RPMI7951 (cell line): ENCODE results near the gene CYP51A1. TPM values are rescaled to one million over a fixed set of nuclear protein-coding genes. Genes with fewer than 3 reads are reported as not detected.
"Not testable (repeated sequence)": the region's sequence is repeated elsewhere in the genome, so short reads cannot be mapped to it uniquely, and the experiment has no call there.

Source experiments
- DNase-seq: peaks from one replicate; pipeline ENCODE4 v3.0.0-alpha.2; 2012; ENCODE audit warnings: low read depth
- total RNA-seq: library from RNA; depleted of rRNA; stranded (reverse); fragments of >200 nt; shearing (Covaris generic); gene quantifications from 2 replicates; pipeline ENCODE4 v1.2.3, GENCODE V29; 2014; rRNA removed

Gene CYP51A1
- 66.8 and 78.3 TPM in 2 replicates for total RNA-seq

DNA sequence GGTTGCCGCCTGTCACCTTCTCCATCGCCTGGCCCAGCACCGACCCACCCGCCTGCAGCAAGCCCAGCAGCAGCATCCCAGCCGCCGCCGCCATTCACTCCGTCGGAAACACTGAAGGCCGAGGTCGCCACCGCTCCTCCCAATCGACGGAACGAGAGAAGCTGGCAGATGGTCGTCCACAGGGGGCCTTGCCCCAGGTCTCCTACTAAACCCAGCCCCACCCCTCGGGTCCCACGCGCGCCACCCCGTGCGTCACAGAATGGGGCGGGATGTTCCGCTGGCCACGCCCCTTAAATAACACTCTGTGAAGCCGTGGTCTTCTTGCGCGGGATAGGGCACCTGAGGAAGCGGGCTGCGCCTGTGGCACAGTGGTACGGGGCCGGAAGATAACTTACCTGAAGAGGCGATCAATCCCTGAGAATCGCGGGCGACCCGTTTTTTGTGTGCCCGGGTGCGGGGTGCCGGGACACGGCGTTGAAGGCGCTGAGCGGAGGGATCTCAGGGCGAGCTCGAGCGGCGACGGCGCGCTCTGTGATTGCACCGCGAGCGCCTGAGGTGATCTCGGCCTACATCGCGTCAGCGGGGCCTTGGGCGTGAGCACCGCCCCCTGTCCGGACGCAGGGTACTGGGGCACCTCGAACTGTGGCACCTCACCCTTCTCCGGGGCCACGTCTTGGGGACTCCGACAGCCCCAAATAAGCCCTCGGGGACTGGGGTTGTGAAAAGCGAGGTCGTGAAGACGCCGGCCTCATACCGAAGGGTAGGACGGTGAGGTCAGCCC is at the start of gene CYP51A1:
CYP51A1 (minus strand) TSS at position 207 of the 781 bp plus-strand sequence; CDS start at position 94, 113 bp downstream.
- peak; percentile 92 for DNase-seq

DNA sequence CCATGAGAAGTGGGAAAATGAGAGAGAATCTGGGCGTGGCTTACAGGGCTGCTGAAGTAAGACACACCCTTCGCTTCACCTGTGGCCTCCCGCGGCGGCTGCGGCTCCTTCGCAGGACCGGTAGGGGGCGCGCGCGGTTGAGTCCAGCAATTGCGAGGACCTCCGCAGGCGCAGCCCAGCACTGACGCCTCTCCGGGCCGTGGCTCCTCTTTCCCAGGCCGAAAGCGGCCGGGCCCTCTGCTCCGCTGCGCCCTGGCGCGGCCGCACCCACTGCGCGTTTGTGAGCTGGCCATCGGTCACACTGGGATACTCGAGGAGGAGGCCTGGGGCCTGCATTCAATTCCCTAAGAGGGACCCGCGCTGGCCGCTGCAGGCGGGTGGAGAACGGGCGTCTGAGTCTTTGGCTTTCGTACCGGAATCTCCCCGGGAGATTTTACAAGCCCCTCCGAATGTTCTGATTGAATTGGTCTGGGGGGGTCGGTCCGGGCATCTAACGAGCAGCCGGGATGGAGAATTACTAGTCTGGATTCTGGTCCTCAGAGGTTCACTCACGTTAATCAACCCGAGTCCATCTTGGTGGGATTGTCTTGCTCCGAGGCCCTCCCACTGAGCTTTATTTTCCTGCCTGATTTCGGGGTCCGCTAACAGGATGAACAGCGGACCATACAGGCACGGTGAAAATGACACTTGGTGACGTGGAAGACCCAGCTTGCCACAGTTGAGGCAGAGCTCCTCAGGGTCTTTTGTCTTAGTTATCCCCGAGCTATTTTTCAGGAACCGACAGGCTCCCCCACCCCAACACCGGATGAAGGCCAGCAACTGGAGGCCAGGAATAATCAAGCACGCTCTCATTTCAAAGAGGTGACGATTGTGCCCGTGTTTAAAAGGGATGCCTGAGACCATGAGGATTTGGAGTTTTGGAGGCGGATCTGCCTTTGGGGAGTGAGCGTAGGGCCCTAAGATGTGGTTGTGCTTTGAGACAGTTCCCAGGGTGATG is 44.9 kb upstream of the CYP51A1 start, which contains the start of gene LRRD1:
LRRD1 (minus strand) TSS at position 215 of the 997 bp plus-strand sequence. CDS start 13,940 bp downstream, outside the sequence.
- DNase-seq = peak; percentile 82

DNA sequence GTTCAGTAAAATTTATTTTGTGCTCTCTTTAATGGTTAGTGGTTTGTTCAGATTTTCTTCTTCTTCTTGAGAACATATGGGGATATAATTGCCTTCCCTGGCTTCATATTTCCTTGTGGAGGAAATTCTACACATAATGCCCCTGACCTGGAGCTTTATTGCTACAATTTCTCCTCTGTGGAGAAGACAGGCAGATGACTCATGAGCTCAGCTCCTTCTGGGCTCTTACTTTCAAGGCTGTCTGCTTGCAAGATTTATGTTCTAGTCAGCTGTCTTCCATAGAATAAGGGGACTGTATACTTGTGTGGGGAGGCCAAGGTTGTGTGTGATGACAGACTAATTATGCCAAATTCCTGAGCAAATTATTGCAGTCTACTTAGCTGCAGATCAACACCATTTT is 43.1 kb upstream of the CYP51A1 start:
- peak; percentile 53 for DNase-seq

DNA sequence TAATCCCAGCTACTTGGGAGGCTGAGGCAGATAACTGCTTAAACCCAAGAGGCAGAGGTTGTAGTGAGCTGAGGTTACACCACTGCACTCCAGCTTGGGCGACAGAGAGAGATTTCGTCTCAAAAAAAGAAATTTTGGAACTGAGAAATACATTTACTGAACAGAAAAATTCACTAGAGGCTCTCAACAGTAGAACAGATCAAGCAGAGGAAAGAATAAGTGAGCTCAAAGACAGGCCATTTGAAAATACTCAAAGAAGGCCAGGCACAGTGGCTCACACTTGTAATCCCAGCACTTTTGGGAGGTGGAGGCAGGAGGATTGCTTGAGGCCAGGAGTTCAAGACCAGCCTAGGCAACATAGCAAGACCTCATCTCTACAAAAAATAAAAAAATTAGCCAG is 35.3 kb upstream of the CYP51A1 start:
- DNase-seq = not testable (repeated sequence)

DNA sequence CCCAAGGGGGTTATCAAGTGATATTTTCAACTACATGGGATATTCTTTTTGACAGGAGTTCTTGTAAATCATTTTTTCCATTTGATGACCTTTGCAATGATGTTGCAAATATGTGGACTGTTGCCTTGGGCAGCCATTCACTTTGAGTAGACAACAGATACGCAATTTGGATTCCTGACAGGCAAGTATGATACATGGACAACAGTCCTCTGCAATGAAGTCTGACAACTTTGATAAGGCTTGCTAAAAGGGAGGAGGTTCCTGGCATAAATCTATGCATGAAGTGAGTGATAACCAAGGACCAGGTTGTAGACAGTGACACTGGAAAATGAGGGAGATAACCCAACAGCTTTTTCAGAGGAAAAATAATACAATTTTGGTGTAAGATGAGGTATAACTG is 27.0 kb upstream of the CYP51A1 start:
- DNase-seq = no peak

DNA sequence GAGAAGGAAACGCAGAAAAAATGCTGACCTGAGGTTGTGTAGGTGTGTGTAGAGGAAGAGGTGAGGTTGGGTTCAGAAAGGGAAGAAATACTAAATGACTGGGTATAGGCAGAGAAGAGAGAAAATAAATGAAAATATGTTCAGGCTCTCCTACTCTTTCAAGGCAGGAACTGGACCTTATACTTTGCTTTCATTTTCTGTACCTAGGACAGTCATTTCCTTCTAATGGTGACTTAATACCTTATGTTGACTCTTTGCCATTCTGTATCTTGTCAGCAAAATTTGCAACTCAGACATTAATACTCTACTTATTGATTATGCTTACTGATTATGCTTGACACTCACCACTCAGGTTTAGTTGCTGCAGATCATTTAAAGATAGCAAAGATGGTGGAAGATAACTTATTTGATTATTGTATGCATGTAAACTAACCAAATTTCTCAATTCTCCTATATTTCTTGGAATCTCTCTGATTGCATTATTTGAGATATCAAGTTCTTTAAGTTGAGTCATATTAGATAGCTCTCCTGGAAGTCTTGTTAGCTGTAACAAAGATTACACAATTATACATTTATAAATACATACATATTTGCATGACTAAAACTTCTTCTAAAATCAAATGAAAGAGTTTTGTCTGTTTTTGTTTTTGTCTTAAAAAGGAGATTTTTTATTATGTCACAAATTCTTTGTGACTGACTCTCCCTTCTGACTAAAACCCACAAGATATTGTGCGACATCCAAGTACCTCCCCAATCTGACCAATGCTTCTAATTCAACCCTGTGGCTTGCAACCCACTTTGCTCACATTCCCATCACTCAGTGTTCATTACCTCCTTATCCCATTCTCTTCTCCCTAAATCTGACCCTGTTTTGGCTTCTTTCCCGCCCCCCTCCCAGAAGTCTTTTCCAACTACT is 24.6 kb upstream of the CYP51A1 start:
- DNase-seq = peak; percentile 77

DNA sequence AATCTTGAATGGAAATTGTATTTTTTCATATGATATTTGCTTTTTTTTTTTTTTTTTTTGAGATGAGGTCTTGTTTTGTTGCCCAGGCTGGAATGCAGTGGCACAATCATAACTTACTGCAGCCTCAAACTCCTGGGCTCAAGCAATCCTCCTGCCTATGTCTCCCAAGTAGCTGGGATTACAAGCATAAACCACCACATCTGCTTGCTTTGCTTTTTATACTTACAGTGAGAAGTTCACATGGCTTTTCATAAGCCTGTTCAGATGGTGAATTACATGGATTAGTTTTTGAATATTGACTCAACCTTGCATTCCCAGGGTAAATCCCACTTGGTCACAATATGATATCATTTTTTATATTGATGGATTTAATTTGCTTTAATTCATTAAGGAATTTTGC is 22.7 kb upstream of the CYP51A1 start:
- DNase-seq = no peak

DNA sequence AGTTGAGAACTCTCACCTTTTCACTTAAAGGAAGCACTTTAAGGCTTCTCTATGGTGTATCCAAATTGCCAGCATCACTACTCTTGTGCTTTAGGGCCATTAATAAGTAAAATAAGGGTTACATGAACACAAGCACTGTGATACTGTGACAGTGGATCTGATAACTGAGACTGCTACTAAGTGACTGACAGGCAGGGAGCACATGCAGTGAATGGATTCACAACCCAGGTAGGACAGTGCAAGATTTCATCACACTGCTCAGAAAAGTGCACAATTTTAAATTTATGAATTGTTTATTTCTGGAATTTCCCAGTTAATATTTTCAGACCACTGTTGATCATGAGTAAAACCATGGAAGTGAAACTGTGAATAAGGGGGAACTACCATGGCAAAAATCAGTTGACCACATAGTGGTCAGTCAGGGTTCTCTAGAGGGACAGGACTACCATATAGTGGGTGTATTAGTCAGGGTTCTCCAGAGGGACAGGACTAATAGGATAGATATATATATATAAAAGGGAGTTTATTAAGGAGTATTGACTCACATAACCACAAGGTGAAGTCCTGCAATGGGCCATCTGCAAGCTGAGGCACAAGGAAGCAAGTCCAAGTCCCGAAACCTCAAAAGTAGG is 20.9 kb upstream of the CYP51A1 start:
- no peak for DNase-seq

DNA sequence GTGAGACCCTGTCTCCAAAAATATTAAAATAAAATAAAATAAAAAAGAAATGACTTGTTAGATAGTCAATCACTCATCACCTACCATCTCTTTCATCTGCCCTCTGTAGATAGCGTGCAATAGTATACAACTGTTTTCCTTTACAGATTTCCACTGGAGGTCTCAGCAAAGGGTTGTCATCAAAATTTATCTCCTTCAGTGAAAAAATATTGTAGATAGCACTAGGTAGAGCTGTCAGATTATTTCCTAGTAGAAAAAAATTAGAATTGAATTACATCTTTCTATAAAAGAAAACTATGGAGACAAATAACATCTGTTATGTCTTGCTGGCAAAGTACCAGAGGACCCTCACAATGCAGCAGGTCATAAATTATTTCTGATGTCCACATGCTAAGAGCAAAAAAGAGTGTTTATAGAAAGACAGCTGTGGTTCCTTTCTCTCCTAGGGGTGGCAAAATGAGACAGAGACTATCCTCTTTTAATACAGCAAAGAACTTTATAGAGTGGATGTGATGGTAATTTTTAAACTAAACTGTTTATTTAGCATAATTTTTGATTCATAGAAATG is 16.3 kb upstream of the CYP51A1 start:
- DNase-seq = no peak

DNA sequence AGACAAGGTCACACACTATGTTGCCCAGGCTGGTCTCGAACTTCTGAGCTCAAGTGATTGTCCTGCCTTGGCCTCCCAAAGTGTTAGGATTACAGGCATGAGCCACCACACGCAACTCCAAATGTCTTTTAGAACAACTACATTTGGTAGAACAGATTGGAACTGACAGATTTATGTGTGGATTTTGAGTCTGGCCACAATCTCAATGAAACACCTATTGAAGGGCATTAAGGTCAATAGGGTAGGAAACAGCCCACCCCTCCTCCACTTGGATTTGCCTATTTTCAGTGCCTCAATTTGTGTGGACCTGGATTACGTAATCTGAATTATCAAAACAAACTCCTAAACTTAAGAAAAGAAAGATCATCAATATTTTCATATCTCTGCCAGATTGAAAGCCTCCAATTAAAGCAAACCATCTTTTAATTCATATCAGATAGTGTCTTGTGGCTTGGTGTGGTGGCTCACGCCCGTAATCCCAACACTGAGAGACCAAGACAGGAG is 15.5 kb upstream of the CYP51A1 start:
- DNase-seq = no peak

DNA sequence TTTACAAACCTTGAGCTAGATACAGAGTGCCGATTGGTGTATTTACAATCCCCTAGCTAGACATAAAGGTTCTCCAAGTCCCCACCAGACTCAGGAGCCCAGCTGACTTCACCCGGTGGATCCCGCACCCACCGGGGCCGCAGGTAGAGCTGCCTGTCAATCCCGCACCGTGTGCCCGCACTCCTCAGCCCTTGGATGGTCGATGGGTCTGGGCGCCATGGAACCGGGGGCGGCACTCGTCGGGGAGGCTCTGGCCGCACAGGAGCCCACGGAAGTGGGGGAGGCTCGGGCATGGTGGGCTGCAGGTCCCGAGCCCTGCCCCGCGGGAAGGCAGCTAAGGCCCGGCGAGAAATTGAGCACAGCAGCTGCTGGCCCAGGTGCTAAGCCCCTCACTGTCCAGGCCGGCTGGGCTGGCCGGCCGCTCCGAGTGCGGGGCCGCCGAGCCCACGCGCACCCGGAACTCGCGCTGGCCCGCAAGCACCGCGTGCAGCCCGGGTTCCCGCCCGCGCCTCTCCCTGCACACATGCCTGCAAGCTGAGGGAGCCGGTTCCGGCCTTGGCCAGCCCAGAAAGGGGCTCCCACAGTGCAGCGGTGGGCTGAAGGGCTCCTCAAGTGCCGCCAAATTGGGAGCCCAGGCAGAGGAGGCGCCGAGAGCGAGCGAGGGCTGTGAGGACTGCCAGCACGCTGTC is 9.1 kb upstream of the CYP51A1 start:
- DNase-seq = not testable (repeated sequence)

DNA sequence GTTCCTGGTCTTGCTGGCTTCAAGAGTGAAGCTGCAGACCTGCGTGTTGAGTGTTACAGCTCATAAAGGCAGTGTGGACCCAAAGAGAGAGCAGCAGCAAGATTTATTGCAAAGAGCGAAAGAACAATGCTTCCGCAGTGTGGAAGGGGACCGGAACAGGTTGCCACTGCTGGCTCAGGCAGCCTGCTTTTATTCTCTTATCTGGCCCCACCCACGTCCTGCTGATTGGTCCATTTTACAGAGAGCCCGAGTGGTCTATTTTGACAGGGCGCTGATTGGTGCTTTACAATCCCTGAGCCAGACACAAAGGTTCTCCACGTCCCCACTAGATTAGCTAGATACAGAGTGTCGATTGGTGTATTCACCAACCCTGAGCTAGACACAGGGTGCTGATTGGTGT is 8.5 kb upstream of the CYP51A1 start:
- not testable (repeated sequence) for DNase-seq

DNA sequence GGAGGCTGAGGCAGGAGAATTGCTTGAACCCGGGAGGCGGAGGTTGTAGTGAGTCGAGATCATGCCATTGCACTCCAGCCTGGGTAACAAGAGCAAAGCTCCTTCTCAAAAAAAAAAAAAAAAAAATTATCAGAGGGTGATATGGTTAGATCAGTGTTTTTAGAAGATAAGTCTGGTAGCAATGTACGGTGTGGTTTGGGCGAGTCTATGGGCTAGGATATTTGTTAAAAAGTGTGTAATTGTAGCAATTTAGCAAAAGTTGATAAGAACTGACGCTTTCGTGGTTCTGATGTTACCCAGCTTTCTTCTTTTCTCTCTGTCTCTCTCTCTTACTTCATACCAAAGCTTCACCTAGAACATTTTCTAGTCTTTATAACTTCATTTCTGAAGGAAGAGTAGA is 6.9 kb upstream of the CYP51A1 start:
- no peak for DNase-seq

DNA sequence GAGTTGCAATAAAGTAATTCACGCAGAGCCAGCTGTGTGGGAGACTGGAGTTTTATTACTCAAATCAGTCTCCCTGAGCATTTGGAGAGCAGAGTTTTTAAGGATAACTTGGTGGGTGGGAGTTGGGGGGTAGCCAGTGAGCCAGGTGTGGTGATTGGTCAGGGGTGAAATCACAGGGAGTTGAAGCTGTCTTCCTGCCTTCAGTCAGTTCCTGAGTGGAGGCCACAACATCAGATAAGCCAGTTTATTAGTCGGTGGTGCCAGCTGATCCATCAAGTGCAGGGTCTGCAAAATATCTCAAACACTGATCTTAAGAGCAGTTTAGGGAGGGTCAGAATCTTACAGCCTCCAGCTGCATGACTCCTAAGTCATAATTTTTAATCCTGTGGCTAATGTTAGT is 3.3 kb upstream of the CYP51A1 start:
- DNase-seq = no peak

DNA sequence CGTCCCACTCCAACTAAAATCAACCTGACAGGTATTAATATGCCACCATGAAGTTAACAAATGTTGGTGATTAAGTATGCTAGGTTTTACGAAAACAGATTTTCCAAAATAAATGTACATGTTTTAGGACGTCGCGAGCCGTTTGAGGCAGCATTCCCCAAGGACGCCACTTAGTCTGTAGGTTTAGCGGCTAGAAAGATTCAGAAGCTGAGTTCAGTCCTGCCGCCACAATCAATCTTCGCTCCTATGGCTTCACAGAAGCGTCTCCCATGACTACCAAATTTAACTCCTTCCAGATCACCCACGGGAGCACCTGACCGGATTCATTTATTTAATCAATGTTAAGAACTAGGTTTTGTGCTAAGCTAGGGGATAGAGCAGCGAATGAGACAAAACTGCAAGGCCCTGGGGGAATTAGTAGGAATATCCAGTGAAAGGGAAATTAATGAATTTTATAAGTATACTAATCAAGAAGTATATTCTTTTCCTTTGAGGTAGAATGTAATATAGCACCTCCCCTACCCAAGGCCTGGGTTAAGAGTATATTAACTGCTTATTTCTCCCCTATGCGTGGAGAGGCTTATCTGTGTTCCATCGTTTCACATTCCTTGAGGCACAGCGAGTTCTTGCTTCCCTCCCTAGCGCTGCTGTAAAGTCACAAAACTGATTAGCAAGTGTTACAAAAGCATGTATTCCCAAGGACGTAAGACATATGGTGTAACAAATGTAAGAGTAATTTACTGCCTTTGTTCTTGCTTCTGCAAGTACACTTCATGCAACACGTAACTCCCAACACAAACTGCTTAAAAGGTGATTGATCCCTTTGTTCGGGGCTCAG is 994 bp upstream of the CYP51A1 start:
- peak; percentile 28 for DNase-seq

DNA sequence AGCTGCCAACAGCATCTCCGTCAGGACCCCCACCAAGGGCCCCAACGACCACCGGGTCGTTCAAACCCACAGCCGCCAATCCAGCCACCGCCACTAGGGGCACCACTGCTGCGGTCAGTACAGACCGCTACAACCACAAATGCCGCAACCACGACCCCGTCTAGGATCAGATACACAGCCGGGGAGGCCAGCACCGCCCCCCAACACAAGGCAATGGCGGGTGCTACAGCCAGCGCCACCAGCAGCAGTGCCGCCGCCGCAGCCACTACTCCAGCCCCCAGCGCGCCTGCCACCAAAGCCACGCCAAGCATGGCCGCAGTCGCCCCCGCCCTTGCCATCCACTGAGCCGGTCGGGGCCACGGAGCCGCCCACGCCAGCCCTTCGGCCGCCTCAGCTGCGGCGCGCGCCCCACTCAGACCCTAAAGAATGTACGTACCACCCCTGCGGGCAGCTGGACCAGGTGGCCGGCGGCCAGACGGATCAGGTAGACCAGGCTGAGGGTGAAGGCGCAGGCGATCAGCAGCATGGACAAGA is 473 bp downstream of the CYP51A1 start:
- peak; percentile 59 for DNase-seq

DNA sequence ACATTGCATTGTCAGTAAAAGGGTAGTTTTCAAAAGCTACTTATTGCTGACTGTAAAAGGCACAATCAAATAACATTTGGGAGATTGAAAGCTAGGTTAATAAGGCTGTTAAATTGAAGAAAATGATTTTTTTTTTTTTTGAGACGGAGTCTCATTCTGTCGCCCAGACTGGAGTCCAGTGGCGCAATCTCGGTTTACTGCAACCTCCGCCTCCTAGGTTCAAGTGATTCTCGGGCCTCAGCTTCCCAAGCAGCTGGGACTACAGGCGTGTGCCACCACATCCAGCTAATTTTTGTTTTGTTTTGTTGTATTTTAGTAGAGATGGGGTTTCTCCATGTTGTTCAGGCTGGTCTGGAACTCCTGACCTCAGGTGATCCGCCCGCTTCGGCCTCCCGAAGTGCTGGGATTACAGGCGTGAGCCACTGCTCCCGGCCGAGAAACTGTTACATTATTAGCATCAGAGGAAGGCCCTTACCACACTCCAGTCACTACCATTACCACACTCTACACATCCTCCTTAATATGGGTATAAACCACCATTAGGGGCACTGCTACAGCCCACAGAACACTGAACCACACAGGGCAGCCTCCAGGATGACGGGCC is 1.0 kb downstream of the CYP51A1 start:
- DNase-seq = peak; percentile 55

DNA sequence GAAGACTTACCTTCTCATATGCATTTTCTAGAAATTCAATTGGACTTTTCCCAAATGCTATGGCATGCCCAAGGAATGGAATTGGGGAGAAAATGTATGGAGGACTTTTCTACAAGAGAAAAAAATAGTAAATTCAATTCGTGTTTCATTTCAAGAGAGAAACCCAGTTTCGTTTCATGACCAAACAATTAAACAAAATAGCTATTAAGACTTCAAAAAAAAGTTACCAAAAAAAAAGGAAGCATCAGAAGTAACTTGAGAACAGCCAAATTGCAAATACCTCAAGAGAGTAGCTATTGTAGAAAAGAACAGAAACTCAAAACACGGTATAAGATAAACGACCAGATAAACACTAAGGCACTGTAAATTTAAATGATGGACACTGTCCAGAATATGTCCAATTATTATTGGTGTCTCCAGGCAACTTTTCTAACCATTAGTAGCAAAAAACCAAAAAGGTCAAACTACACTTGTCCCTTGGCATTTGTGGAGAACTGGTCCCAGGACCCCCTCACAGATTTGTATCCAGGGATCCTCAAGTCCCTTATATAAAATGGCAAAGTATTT is 2.4 kb downstream of the CYP51A1 start:
- DNase-seq = no peak
